Prostate gland (tissue), 2 donors: Measurements from ENCODE around the gene TCF12. TPM values are rescaled to one million over a fixed set of nuclear protein-coding genes. Genes with fewer than 3 reads are reported as not detected.

Experiments used
- DNase-seq: peaks from one replicate; pipeline ENCODE4 v3.0.0-alpha.2; 2019; ENCODE audit warnings: low spot score
- H3K27ac ChIP-seq, 2 donors: fragments of 200-600 bp; sonication (generic); 2 replicates each; pipeline ENCODE4 v1.5.1; 2017 to 2019
- H3K27me3 ChIP-seq: fragments of 200-600 bp; sonication (generic); replicated peaks from 2 replicates; pipeline ENCODE4 v1.5.1; 2019; ENCODE audit not compliant: insufficient read depth
- H3K36me3 ChIP-seq, 2 donors: fragments of 200-600 bp; sonication (generic); 1 replicate in 1 of 2; 2 replicates in 1 of 2; pipeline versions ENCODE4 v1.5.1 to v1.8.1; 2017 to 2019
- H3K4me1 ChIP-seq: fragments of 200-600 bp; sonication (generic); replicated peaks from 2 replicates; pipeline ENCODE4 v1.5.1; 2019
- H3K4me3 ChIP-seq, 2 donors: fragments of 200-600 bp; sonication (generic); 2 replicates each; pipeline ENCODE4 v1.5.1; 2017 to 2019
- H3K9me3 ChIP-seq: fragments of 200-600 bp; sonication (generic); 2 replicates; pipeline ENCODE4 v1.5.1; 2017
- POLR2A ChIP-seq: fragments of 450-650 bp; IDR thresholded peaks from one replicate; pipeline ENCODE4 v1.6.1; 2016; ENCODE audit warnings: antibody characterized with exemption, mild to moderate bottlenecking
- POLR2AphosphoS5 ChIP-seq: sonication (generic); formaldehyde crosslinking; IDR thresholded peaks from one replicate; pipeline ENCODE4 v1.6.1; 2017; ENCODE audit warnings: antibody characterized with exemption
- WGBS: methylation state at CpG from one replicate; pipeline ENCODE4 v1.1.5; 2018; 5-methylcytosine and 5-hydroxymethylcytosine counted together
- intact Hi-C: fragments of 100-400 bp; cut with DNase I; formaldehyde crosslinking; loops from one replicate; pipeline ENCODE4 v1.14.2; 2022
- total RNA-seq, 2 donors: library from RNA; depleted of rRNA; stranded (reverse); fragments of >200 nt; gene quantifications; one replicate each; pipeline ENCODE4 v1.1.0, GENCODE V29; 2016
- TF ChIP-seq, protein P1 (sequence below), 4 experiments: fragments of 200-600 bp in 2 of 4; fragments of 450-650 bp in 2 of 4; sonication (generic) in 2 of 4; IDR thresholded peaks; 1 replicate in 3 of 4; 2 replicates in 1 of 4; pipeline ENCODE4 v1.5.1; 2016 to 2019; ENCODE audit warnings: antibody characterized with exemption in 4 of 4, mild to moderate bottlenecking in 2 of 4, moderate library complexity in 2 of 4

The TCF12 gene
- total RNA-seq, 2 donors from 2014 or later, result 95.4 to 123 TPM

- Histone ChIP-seq H3K27me3 (no peaks in the 10 kb centered on the region), H3K4me1 (peaks cover 10% of the 10 kb centered on the region), H3K27ac (no peak overlapping the region), H3K4me3 (no peak overlapping the region), H3K9me3 (no peaks in the 10 kb centered on the region), H3K36me3 (no peaks in the 10 kb centered on the region)
- WGBS, result 87% methylated on average over 4 of the region's 4 CpGs
- TF ChIP-seq POLR2A, result no peak
- TF ChIP-seq, protein P1, sequence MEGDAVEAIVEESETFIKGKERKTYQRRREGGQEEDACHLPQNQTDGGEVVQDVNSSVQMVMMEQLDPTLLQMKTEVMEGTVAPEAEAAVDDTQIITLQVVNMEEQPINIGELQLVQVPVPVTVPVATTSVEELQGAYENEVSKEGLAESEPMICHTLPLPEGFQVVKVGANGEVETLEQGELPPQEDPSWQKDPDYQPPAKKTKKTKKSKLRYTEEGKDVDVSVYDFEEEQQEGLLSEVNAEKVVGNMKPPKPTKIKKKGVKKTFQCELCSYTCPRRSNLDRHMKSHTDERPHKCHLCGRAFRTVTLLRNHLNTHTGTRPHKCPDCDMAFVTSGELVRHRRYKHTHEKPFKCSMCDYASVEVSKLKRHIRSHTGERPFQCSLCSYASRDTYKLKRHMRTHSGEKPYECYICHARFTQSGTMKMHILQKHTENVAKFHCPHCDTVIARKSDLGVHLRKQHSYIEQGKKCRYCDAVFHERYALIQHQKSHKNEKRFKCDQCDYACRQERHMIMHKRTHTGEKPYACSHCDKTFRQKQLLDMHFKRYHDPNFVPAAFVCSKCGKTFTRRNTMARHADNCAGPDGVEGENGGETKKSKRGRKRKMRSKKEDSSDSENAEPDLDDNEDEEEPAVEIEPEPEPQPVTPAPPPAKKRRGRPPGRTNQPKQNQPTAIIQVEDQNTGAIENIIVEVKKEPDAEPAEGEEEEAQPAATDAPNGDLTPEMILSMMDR (IDR thresholded peaks at IDR 0.05), result no peak
- no peak for TF ChIP-seq POLR2AphosphoS5
- intact Hi-C loops, result loop anchor here (5.0 to 10.0 kb wide), 3 partner anchors 90 to 813 kb away; partner anchors contain the start of gene TCF12
- DNase-seq, result no peak
These were observed 386.6 kb downstream of the TCF12 start for GRCh38 chr15:57305009-57305408.

DNA sequence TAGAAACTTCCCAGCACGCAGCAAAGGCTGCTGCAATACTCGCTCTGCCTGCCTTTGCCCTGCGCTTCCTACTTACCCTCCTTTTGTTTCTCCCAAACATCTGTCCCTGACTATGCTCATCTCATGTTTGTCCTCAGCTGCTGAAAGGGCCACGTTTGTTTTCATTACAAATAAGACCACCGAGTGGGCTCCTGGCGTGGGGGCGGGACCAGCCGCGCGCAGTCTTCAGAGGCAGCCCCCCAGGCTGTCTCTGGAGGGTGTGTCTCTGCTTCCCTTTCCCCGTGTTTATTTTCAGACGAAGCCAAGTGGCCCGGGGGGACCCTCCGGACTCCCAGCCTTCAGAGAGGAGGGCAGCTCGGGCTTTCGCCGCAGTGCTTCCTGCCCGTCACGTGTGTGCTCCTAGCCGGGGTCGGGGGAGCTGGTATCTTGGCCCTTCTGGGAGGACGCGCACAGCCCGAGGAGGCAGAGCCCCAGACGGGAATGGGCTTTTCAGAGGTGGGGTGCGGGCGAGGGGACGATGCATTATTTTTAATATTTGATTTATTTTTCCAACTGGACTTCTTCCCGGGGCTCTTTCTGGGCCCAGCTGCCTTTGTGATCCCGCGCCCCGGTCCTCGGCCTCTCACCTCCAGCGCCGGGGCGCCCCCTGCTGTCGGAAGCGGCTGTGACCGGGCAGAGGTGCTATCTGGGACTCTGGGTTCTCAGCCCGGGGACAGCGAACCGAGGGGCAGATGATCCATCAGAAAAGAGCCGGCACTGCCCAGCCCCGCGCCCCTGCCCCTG is 387.9 kb downstream of the TCF12 start:
- TF ChIP-seq POLR2AphosphoS5, result no peak
- TF ChIP-seq, protein P1 (IDR thresholded peaks at IDR 0.05), result peak; percentile 63 to 83 (median 74)
- no peak for TF ChIP-seq POLR2A
- 8% methylated on average over 45 of the region's 45 CpGs for WGBS
- Histone ChIP-seq H3K27ac (peak overlapping the region; percentile 65 to 79), H3K4me1 (peaks cover 10% of the 10 kb centered on the region), H3K36me3 (no peaks in the 10 kb centered on the region), H3K27me3 (no peaks in the 10 kb centered on the region), H3K4me3 (peak overlapping the region; percentile 30 to 34), H3K9me3 (no peaks in the 10 kb centered on the region)
- intact Hi-C loops, result loop anchor here (2.0 to 10.0 kb wide), 4 partner anchors 92 to 814 kb away; partner anchors contain the start of gene TCF12
- DNase-seq, result peak; percentile 78

GRCh38 chr15:57306944-57307411 is 388.5 kb downstream of the TCF12 start:
- Histone ChIP-seq H3K9me3 (no peaks in the 10 kb centered on the region), H3K4me3 (peak overlapping the region; percentile 30 to 34), H3K4me1 (peaks cover 10% of the 10 kb centered on the region), H3K27ac (peak overlapping the region; percentile 65 to 79), H3K36me3 (no peaks in the 10 kb centered on the region), H3K27me3 (no peaks in the 10 kb centered on the region)
- no peak for DNase-seq
- TF ChIP-seq POLR2AphosphoS5 (no peak), POLR2A (no peak)
- TF ChIP-seq, protein P1 (IDR thresholded peaks at IDR 0.05), result no peak
- WGBS, result 56% methylated on average over 24 of the region's 24 CpGs
- intact Hi-C loops, result loop anchor here (2.0 to 10.0 kb wide), 4 partner anchors 92 to 815 kb away; partner anchors contain the start of gene TCF12

DNA sequence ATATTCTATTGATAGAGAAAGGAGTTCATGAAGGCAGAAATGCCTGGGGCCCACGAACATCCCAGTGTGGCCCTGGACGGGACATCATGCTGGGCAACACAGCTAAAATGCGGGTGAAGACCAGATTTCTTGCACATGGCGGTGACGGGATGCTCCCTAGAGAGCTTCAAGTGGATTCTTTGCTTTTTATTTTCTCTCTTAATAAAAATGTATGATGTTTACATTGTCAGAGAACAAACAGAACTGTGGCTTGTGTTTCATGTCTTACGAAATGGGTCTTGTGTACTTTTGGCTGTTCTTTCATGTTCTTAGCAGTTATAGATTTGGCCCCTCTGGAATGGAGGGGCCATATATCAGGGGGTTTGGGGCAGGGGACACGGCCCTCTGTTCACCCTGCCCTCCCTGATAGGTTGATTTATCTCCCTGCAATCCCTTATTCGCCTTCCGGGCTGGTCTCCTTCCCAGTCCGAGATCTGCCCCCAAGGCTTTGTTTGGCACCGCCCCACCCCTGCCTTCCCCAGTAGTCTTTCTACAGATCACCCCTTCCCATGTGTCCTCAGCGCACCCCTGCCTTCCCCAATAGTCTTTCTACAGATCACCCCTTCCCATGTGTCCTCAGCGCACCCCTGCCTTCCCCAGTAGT is 389.2 kb downstream of the TCF12 start:
- Histone ChIP-seq H3K27ac (peak overlapping the region; percentile 65 to 79), H3K4me3 (no peak overlapping the region), H3K9me3 (no peaks in the 10 kb centered on the region), H3K4me1 (peaks cover 10% of the 10 kb centered on the region), H3K27me3 (no peaks in the 10 kb centered on the region), H3K36me3 (no peaks in the 10 kb centered on the region)
- 46% methylated on average over 13 of the region's 13 CpGs for WGBS
- intact Hi-C loops, result loop anchor here (2.0 to 10.0 kb wide), 4 partner anchors 93 to 815 kb away; partner anchors contain the start of gene TCF12
- no peak for DNase-seq
- TF ChIP-seq POLR2A, result no peak
- TF ChIP-seq POLR2AphosphoS5, result peak; percentile 65

DNA sequence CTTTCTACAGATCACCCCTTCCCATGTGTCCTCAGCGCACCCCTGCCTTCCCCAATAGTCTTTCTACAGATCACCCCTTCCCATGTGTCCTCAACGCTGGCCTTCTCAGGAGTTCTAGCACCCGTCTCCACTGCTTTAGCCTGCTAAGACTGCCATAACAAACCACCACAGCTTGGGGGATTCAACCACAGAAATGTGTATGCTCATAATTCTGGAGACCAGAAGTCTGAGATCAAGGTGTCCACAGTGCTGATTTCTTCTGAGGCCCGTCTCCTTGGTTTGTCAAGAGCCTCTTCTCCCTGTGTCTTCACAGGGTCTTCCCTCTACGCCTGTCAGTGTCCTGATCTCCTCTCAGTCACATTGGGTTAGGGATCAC is 389.7 kb downstream of the TCF12 start:
- 89% methylated on average over 5 of the region's 5 CpGs for WGBS
- DNase-seq, result no peak
- intact Hi-C loops, result loop anchor here (5.0 to 10.0 kb wide), 3 partner anchors 93 to 816 kb away; partner anchors contain the start of gene TCF12
- TF ChIP-seq POLR2AphosphoS5 (no peak), POLR2A (no peak)
- TF ChIP-seq, protein P1 (IDR thresholded peaks at IDR 0.05), result no peak
- Histone ChIP-seq H3K4me3 (no peak overlapping the region), H3K36me3 (no peaks in the 10 kb centered on the region), H3K27me3 (no peaks in the 10 kb centered on the region), H3K4me1 (peaks cover 10% of the 10 kb centered on the region), H3K9me3 (no peaks in the 10 kb centered on the region), H3K27ac (peak overlapping the region; percentile 65 to 79)
